Esophagus squamous epithelium (tissue), 4 donors: Measurements from ENCODE around the gene CMTR2.

Source experiments
- POLR2A ChIP-seq, 4 donors: fragments of 450-650 bp; IDR thresholded peaks; one replicate each; pipeline ENCODE4 v1.6.1; 2017; ENCODE audit warnings: antibody characterized with exemption in 4 of 4, mild to moderate bottlenecking in 4 of 4, moderate library complexity in 3 of 4
- TF ChIP-seq, protein P1 (sequence below), 6 experiments: fragments of 450-650 bp in 4 of 6; fragments of 200-600 bp in 2 of 6; sonication (generic) in 2 of 6; IDR thresholded peaks; one replicate each; pipeline ENCODE4 v1.5.1; 2016 to 2019; ENCODE audit warnings: antibody characterized with exemption in 6 of 6, mild to moderate bottlenecking in 4 of 6, moderate library complexity in 4 of 6

DNA sequence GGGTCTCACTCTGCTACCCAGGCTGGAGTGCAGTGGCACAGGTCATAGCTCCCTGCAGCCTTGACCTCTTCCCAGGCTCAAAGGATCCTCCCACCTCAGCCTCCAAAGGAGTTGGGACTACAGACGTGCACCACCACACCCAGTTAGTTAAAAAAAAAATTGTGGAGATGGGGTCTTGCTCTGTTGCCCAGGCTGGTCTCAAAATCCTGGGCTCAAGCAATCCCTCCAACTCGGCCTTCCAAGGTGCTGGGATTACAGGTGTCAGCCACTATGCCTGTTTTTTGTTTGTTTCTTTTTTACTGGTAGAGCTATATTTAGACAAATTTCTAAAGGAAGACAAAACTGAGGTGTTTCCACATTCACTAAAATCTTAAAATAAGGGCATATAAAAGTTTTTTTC lies 1.7 kb downstream of the CMTR2 start:
- TF ChIP-seq POLR2A (IDR thresholded peaks at IDR 0.05): no peak
- TF ChIP-seq, protein P1, sequence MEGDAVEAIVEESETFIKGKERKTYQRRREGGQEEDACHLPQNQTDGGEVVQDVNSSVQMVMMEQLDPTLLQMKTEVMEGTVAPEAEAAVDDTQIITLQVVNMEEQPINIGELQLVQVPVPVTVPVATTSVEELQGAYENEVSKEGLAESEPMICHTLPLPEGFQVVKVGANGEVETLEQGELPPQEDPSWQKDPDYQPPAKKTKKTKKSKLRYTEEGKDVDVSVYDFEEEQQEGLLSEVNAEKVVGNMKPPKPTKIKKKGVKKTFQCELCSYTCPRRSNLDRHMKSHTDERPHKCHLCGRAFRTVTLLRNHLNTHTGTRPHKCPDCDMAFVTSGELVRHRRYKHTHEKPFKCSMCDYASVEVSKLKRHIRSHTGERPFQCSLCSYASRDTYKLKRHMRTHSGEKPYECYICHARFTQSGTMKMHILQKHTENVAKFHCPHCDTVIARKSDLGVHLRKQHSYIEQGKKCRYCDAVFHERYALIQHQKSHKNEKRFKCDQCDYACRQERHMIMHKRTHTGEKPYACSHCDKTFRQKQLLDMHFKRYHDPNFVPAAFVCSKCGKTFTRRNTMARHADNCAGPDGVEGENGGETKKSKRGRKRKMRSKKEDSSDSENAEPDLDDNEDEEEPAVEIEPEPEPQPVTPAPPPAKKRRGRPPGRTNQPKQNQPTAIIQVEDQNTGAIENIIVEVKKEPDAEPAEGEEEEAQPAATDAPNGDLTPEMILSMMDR (IDR thresholded peaks at IDR 0.05): no peak
